GM19397 (cell line): ENCODE measurements around the gene MYL5.
"Not testable (repeated sequence)": the region's sequence is repeated elsewhere in the genome, so short reads cannot be mapped to it uniquely, and the experiment has no call there.

Source experiments
- ATAC-seq: cut with Tn5 transposase; IDR thresholded peaks from one replicate; pipeline ENCODE4 v1.9.1; 2021; ENCODE audit warnings: mild to moderate bottlenecking, moderate library complexity; ENCODE audit not compliant: unreplicated experiment

Gene MYL5

DNA sequence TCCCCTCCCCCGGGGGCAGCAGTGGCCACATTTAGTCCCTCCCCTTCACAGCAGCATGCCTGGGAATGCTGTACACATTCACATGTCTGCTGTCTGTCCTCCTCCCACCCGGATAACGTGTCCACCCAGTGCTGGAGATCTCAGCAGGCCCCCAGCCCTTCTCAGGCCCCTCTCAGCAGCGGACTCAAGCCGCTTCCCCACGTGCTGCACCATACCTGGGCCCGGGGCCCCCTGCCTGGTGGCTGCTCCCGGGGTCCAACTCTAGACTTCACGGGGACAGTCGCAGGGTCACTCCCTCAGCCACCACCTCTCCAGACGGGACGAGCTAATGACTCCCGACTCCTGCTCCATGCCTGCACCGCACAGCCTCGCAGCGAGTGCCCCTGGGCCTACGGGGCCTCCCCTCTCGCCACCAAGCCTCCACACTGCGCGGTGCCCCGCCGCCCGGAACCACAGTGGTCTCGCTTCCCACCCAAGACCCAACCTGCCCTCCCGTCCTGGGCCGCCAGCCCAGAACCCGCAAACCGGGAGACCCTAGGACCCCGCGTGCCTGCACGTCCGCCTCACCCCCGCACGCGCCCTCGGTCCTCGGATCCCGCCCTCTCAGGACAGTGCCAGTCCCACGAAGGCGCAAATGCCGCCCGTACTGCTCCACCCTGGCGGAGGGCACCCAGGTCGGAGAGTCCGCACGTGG is 30.0 kb downstream of the MYL5 start:
- ATAC-seq, result no peak

DNA sequence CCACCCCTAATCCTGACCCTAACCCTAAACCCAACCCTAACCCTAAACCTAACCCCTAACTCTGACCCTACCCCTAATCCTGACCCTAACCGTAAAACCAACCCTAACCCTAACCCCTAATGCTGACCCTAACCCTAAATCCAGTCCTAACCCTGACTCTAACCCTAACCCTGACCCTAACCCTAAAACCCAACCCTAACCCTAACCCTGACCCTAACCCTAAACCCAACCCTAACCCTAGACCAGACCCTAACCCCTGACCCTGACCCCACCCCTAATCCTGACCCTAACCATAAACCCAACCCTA is 30.6 kb downstream of the MYL5 start:
- ATAC-seq, result no peak

DNA sequence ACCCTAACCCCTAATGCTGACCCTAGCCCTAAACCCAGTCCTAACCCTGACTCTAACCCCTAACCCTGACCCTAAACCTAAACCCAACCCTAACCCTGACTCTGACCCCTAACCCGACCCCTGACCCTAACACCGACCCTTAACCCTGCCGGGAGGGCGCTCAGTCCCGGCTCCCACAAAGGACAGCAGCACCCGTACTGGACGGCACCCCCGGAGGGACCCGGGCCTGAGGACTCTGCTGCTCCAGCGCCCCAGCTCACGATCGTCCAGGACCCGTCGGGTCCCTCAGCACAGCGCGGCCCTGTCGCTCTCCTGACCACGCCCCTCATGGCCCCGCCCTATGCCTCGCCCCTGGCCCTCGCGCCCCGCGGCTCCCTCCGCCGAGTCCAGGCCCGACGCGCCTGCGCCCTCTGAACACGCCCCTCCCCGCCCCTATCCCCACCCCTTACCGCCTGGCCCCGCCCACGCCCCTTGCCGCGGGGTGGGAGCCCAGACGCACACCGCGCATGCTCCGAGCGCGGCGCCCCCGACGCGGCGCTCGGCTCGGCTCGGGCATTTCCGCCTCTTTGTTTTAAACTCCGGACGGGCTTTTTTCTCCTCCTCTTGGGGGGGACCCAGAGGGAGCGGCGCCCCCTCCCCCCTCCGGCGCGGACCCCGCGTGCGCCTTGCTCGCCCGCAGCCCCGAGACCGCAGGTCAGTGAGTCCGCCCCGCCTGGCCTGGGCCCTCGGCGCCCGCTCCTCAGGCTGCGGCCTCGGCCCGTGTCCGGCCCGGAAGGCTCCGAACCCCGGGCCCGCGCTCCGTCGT is 31.1 kb downstream of the MYL5 start, which contains the start of gene PCGF3:
PCGF3 (plus strand) TSS at position 555 of the 805 bp plus-strand sequence. CDS start 27,849 bp downstream, outside the sequence.
- ATAC-seq, result peak; percentile 91

DNA sequence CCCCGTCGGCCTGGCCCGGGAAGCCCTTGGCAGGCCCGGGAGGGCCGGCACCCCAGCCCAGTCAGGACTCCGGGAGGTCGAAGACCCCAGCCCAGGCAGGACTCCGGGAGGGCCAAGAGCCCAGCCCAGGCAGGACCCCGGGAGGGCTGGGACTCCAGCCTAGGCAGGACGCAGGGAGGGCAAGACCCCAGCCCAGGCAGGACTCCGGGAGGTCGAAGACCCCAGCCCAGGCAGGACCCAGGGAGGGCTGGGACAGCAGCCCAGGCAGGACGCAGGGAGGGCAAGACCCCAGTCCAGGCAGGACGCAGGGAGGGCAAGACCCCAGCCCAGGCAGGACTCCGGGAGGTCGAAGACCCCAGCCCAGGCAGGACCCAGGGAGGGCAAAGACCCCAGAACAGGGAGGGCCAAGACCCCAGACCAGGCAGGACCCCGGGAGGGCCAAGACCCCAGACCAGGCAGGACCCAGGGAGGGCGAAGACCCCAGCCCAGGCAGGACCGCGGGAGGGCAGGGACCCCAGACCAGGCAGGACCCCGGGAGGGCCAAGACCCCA is 31.8 kb downstream of the MYL5 start:
- not testable (repeated sequence) for ATAC-seq

DNA sequence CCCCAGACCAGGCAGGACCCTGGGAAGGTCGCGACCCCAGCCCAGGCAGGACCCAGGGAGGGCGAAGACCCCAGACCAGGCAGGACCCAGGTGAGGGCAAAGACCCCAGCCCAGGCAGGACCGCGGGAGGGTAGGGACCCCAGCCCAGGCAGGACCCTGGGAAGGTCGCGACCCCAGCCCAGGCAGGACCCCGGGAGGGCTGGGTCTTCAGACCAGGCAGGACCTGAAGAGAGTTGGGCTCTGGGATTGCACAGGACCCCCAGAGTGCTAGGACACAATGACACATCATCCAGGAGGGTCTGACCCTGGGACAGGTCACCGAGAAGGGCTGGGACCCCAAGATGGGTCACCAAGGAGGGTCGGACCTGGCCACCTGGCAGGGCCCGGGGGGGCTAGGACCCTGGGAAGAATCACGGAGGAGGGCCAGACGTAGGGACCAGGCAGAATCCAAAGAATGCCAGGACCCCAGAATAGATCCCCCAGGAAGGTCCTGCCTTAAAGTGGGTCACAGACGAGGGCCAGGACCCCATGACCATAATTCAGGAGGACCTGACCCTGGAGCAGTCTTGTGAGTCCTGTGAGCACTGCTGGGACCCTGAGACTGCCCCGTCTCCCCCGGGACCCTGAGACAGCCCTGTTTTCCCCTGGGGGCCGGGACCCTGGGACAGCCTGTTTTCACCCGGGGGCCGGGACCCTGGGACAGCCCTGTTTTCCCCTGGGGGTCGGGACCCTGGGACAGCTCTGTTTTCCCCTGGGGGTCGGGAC is 32.7 kb downstream of the MYL5 start:
- no peak for ATAC-seq

DNA sequence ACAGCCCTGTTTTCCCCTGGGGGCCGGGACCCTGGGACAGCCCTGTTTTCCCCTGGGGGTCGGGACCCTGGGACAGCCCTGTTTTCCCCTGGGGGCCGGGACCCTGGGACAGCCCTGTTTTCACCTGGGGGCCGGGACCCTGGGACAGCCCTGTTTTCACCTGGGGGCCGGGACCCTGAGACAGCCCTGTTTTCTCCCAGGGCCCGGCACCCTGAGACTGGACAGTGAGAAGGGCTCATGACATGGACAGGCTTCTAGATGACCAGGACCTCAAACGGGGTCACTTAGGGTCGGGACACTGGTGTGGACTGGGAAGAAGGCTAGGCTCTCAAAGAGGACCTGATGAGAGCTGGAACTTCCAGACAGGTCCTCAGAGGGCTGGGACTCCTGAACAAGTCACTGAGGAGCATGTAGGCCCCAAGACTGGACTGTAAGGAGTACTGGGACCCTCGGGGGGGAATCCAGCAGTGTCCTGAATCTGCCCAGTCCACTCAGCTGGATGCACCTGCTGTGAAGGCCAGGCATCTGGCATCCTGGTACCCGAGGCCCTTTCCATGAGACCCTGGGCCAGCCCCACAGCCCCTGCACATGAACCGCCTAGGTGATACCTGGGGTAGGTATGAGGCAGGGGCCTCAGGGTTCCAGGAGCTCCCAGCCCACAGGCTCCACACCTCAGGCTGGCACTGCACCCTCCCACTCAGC is 33.7 kb downstream of the MYL5 start:
- ATAC-seq, result no peak

DNA sequence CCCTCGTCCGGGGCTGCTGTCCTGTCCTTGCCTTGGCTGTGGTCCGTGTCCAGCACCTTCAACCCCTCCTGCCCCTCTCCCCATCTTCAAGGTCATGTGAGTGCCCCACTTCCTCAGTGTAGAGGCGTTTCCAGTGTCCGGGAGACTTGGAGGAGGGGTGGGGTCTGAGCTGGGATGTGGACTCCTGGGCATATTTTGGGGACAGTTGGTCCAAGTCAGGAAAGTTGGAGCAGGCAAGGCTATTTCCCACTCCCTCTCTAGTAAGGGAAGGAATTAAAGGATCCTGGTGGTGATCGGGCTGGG is 34.2 kb downstream of the MYL5 start:
- no peak for ATAC-seq

DNA sequence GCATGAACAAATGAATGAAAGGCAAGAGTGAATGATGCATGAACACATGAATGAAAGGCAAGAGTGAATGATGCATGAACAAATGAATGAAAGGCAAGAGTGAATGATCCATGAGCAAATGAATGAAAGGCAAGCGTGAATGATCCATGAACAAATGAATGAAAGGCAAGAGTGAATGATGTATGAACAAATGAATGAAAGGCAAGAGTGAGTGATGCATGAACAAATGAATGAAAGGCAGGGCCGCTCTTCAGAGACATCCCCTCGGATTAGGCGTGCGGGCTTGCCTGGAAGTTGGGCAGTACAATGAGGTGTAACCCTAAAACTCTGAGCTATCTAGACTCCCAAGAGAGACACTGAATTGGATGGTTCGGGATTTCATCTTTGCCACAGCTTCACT is 35.0 kb downstream of the MYL5 start:
- ATAC-seq, result no peak

DNA sequence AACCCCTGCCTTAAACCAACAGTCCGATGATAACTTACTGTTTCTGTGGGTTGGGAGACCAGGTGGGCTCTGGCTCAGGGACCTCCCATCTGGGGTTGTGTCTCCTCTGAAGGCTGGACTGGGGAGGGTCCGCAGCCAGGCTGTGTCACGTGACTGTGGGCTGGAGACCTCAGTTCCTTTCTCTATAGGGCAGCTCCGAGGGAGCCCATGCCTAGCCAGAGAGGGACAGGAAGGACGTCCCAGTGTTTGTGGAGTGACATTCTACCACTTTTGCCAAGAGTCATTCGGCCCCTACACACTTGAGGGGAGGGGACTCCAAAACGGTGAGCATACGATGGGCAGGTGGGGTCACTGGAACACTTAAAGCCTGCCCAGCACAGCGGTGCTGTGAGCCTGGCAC is 35.8 kb downstream of the MYL5 start:
- ATAC-seq, result no peak

DNA sequence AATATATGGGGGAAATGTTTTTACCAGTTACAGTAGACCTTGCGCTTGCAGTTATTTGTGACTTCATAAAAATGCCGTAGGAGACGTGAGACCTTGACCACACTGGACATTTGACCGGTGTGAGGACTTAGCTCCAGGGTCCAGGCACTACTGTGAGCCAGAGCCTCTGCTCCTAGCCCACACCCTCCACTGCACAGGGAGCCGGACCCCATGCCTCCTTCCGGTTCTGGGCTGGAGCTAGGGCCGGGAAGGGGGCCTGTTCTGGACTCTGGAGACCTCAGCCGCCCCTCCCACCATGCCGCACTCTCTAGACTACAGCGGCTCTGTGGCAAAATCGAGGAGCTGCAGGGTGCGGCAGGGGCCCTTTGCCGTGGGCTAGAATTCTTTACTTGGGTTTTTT is 36.6 kb downstream of the MYL5 start:
- no peak for ATAC-seq

DNA sequence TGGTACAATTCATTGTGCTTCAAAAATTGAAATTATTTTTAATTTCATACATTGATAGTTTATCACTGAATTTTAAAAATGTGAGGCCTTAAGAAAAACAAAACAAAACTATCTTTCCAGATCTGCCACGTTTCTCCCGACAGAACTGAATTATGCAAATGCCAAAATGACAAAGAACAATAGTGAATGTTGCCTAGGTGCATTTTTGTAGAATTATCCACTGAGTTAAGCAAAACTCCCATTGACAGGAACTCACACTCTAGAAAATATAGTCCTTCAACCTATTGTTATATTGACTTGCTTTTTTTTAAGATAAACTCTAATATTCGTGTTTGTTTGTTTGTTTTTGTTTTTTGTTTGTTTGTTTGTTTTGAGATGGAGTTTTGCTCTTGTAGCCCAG is 37.8 kb downstream of the MYL5 start:
- ATAC-seq, result no peak

DNA sequence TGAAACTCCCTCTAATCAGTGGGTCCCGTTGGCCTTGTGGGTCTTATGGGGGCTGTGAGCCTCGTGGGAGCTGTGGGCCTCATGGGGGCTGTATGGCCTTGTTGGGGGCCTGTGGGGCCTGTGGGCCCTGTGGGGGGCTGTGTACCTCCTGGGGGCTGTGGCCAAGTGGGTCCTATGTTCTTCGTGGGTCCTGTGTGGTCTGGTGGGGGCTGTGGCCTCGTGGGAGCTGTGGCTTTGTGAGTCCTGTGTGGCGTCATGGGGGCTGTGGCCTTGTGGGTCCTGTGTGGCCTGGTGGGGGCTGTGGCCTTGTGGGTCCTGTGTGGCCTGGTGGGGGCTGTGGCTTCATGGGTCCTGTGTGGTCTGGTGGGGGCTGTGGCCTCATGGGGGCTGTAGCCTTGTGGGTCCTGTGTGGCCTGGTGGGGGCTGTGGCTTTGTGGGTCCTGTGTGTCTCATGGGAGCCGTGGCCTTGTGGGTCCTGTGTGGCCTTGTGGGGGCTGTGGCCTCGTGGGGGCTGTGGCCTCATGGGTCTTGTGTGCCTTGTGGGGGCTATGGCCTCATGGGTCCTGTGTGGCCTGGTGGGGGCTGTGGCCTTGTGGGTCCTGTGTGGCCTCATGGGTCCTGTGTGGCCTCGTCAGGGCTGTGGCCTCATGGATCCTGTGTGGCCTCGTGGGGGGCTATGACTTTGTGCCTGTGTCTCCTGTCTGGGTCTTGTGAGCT is 38.7 kb downstream of the MYL5 start:
- no peak for ATAC-seq

DNA sequence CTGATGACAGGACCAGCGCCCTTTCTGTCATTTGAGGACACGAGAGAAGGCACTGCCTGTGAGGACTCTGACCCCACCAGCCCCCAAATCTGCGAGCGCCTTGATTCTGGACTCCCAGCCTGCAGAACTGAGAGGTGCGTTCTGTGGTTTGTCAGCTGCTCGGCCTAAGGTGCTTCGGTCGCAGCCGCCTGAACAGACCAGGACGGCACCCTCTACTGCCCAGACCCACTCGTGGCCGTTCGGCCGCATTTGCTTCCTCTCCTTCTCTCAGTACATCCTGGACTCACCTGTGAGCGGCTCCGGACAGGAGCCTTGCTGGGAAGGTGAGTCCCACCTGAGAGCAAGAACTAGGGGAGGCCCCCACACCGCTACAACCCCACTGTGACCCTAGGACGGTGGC is 39.7 kb downstream of the MYL5 start:
- no peak for ATAC-seq

DNA sequence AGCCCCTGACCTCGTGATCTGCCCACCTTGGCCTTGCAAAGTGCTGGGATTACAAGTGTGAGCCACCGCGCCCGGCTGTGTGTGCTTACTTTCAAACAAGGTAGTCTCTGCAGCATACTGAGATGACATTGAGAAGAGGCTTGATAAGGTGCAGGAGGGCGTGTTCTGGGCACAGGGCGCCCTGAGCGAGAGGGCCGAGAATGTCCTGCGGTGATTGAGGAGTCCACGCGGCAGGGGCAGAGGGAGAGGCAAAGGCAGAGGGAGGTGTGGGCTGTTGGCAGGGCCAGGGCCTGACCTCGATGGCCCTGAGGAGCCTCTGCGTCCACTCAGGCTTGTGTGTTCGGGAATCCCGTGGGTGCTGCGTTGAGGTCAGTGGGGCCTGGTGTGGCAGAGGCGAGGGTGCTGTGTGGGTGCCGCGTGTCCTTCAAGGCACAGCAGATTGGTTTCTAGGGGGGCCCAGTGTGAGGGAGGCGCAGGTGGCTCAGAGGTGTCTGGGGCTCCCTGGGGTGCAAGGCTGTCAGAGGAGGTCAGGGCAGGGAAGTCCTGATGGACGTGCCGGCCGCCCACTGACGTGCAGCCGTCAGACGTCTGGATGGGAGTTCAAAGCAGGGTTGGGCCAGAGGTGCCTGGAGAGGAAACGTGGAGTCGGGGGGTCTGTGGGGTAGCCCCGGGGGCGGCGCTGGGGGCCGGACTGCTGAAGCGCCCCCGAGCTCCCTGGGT is 43.4 kb downstream of the MYL5 start:
- ATAC-seq, result no peak

DNA sequence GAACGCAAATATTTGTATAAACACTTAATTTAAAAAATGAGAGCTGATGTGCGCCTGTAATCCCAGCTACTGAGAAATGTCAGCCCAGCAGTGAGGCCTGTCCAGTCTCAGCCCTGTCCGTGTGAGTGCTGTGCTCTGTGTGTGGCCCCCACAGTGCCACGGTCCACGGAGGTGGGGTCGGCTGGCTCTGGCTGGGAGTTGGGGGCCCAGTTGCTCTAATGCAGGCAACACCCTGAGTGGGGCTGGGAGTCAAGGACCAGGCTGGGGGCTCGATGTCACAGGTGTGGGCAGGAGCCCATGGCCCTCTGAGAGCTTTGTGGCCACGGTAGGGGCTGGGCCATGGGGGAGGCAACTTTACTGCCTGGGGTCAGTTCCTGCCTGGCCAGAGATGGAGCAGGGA is 44.1 kb downstream of the MYL5 start:
- ATAC-seq, result no peak

DNA sequence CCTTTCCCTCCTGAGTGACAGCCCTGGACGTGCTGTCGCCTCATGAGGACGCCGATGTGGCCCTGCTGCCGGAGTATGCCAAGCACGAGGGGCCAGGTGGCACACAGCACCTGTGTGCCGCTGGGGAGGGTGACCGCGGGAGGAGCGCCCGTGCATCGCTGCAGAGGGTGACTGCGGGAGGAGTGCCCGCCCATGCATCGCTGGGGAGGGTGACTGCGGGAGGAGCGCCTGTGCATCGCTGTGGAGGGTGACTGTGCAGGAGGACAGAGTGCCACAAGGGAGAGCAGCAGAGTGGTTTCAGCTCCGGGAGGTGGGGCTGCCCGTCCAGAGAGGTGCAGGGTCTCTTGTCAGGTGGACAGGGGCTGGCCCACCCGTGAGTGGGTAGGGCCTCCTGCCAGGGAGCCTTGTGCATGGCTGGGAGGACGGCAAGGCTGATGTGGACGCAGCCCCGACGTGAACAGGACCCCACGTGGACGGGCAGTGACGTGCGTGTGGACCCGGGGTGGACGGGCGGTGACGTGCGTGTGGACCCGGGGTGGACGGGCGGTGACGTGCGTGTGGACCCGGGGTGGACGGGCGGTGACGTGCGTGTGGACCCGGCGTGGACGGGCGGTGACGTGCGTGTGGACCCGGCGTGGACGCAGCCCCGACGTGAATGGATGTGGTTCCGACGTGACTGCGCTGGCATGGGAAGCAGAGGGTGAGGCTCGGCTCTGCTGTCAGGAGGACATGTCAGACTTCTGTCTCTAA is 45.9 kb downstream of the MYL5 start:
- ATAC-seq, result no peak

DNA sequence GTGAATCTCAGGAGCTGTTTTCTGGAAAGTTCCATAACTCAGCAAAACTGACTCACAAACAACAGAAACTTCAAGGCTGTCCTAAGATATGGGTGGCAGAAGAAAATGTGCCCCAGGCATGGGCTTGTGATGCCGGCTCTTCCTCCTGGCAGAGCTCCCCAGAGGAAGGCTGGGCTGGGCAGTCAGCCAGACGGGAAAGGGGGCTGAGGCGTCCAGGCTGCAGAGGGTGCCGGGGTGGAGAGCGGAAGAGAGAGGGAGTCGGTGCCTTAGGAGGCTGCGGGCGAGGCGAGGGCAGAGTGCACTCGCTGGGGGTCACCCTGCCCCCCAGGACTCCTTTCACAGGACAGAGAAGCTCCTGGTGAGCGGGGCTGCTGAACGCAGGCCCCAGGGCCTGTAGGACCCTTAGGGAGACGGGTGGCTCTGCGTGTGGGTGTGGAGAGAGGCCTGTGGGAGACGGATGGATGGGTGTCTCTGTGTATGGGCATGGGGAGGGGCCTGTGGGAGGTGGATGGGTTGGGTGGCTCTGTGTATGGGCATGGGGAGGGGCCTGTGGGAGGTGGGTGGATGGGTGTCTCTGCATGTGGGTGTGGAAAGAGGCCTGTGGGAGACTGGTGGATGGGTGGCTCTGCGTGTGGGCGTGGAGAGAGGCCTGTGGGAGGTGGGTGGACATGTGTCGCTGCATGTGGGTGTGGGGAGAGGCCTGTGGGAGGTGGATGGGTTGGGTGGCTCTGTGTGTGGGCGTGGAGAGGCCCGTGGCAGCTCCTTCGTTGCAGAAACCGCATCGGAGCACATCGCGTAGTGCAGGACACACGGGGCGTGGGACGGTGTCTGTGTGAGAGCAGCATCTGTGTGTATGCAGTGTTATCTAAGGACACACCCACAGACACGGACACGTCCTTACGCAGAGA is 47.2 kb downstream of the MYL5 start:
- no peak for ATAC-seq

DNA sequence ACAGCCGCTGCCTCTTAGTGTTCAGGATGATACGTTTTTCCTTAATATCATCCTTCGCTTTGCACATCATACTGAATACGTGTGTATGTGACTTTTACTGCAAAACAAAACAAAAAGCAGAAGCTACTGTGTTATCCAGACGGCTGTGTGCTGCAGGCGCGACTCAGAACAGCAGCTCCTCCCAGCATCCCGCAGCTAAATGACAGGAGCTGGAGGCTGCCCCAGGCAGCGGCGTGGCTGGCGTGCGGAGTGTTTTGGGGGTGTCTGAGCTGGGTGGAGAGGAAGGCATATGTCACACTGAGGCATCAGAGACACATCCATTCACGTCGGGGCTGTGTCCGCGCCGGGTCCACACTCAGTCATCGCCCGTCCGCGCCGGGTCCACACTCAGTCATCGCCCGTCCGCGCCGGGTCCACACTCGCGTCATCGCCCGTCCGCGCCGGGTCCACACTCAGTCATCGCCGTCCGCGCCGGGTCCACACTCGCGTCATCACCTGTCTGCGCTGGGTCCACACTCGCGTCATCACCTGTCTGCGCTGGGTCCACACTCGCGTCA is 47.9 kb downstream of the MYL5 start:
- no peak for ATAC-seq
